Activated T-helper 1 cell treated with anti-CD3 and anti-CD28 coated beads, Interleukin-12 subunit alpha, Interleukin-12 subunit beta, Interleukin-2, Interleukin-4 antibody, amounts not matched to agents 30 ng/mL and 10 ng/mL and 1 ng/mL, durations not matched to agents 14 hours and 24 hours and 36 hours (primary cell): ENCODE measurements around the gene ZZZ3. TPM values are rescaled to one million over a fixed set of nuclear protein-coding genes. Genes with fewer than 3 reads are reported as not detected.

Source experiments
- total RNA-seq: library from RNA; stranded (reverse); gene quantifications from 2 replicates; pipeline ENCODE4 v1.2.3, GENCODE V29; 2022

The ZZZ3 gene
- total RNA-seq, 1 donor from 2014 or later: 41.8 TPM

Other genes starting within 250 kb of the ZZZ3 start
- 49.9 and 53.1 TPM in 2 replicates for gene USP33, start 77.2 kb upstream of the ZZZ3 start, total RNA-seq
- 8.0 and 8.6 TPM in 2 replicates for gene MIGA1, start 97.0 kb upstream of the ZZZ3 start, total RNA-seq
- 0.24 and 0.31 TPM in 2 replicates for gene NEXN, start 206.0 kb upstream of the ZZZ3 start, total RNA-seq